Esophagus muscularis mucosa (tissue), 4 donors: ENCODE measurements around the gene STRN4.

ENCODE experiments used
- EP300 ChIP-seq: sonication (generic); formaldehyde crosslinking; IDR thresholded peaks from one replicate; pipeline ENCODE4 v1.6.1; 2017; ENCODE audit warnings: antibody characterized with exemption
- POLR2A ChIP-seq: fragments of 450-650 bp; IDR thresholded peaks from one replicate; pipeline ENCODE4 v1.6.1; 2017; ENCODE audit warnings: antibody characterized with exemption, moderate library complexity, mild to moderate bottlenecking, low read depth
- TF ChIP-seq, protein P1 (sequence below), 3 experiments: fragments of 200-600 bp in 2 of 3; fragments of 450-650 bp in 1 of 3; sonication (generic) in 2 of 3; IDR thresholded peaks; one replicate each; pipeline ENCODE4 v1.5.1; 2017 to 2019; ENCODE audit warnings: antibody characterized with exemption in 3 of 3, mild to moderate bottlenecking in 2 of 3, moderate library complexity in 1 of 3

DNA sequence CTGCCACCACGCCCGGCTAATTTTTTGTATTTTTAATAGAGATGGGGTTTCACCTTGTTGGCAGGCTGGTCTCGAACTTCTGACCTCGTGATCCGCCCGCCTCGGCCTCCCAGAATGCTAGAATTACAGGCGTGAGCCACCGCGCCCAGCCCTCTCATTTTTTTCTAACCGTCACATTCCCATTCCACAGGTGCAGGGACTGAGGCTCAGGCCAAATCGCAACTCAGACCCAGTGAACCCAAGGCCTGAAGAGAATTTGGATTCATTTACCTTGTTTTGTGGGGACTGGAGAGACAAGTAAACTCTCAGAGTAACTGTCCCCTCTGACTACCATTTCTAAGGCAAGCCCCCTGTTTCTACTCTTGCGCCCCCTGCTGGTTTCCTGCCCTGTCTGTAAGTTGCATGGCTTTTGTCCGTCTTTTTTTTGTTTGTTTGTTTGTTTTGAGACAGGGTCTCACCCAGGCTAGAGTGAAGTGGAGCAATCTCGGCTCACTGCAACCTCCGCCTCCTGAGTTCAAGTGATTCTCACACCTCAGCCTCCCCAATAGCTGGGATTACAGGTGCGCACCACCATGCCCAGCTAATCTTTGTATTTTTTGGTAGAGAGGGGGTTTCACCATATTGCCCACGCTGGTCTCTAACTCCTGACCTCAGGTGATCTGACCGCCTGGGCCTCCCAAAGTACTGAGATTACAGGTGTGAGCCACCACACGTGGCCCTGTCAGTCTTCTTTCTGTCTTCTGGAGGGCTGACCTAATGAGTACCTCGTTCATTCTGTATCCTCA, 2.3 kb upstream of the STRN4 start:
- TF ChIP-seq, protein P1, sequence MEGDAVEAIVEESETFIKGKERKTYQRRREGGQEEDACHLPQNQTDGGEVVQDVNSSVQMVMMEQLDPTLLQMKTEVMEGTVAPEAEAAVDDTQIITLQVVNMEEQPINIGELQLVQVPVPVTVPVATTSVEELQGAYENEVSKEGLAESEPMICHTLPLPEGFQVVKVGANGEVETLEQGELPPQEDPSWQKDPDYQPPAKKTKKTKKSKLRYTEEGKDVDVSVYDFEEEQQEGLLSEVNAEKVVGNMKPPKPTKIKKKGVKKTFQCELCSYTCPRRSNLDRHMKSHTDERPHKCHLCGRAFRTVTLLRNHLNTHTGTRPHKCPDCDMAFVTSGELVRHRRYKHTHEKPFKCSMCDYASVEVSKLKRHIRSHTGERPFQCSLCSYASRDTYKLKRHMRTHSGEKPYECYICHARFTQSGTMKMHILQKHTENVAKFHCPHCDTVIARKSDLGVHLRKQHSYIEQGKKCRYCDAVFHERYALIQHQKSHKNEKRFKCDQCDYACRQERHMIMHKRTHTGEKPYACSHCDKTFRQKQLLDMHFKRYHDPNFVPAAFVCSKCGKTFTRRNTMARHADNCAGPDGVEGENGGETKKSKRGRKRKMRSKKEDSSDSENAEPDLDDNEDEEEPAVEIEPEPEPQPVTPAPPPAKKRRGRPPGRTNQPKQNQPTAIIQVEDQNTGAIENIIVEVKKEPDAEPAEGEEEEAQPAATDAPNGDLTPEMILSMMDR (IDR thresholded peaks at IDR 0.05): peak; percentile 59 to 86 (median 61)
- TF ChIP-seq POLR2A: no peak
- no peak for TF ChIP-seq EP300
